H1 (cell line): ENCODE measurements around the gene CXorf49. TPM values are rescaled to one million over a fixed set of nuclear protein-coding genes. Genes with fewer than 3 reads are reported as not detected.

ENCODE experiments used
- CTCF ChIA-PET: fragments of 300-600 bp; sonication (Branson Sonifier 250); formaldehyde crosslinking; loops from one replicate; lab custom pipeline; 2021; ENCODE audit not compliant: partially characterized antibody; lab: Charles Lee
- POLR2A ChIA-PET: fragments of 300-600 bp; sonication (Branson Sonifier 250); formaldehyde crosslinking; loops from one replicate; lab custom pipeline; 2021; ENCODE audit warnings: inconsistent platforms; ENCODE audit not compliant: partially characterized antibody; lab: Charles Lee
- DNase-seq, 2 experiments: peaks; one replicate each; pipeline versions ENCODE4 v3.0.0 to v3.0.0-alpha.2; 2010 to 2022; ENCODE audit warnings: low spot score in 2 of 2, low read depth in 1 of 2, mixed read lengths in 1 of 2
- FAIRE-seq: peaks from 2 replicates; lab custom pipeline; 2011; peaks lifted over from hg19 to GRCh38; lab: Jason Lieb, UNC
- H2AFZ ChIP-seq: 2 replicates; pipeline ENCODE4 v1.8.1; 2012; ENCODE audit warnings: low read length, inconsistent platforms
- H2AK5ac ChIP-seq: 2 replicates; pipeline ENCODE4 v1.6.1; 2013; ENCODE audit warnings: low read depth, low read length
- H2BK120ac ChIP-seq: replicated peaks from 2 replicates; pipeline ENCODE3; 2013; ENCODE audit warnings: low read depth, low read length, inconsistent platforms
- H2BK12ac ChIP-seq: 2 replicates; pipeline ENCODE4 v1.6.1; 2013; ENCODE audit warnings: low read depth, low read length
- H2BK15ac ChIP-seq: 2 replicates; pipeline ENCODE4 v1.6.1; 2013; ENCODE audit warnings: low read length
- H2BK20ac ChIP-seq: 2 replicates; pipeline ENCODE4 v1.6.1; 2013; ENCODE audit warnings: low read length
- H2BK5ac ChIP-seq: 2 replicates; pipeline ENCODE4 v1.6.1; 2013; ENCODE audit warnings: low read depth, low read length
- H3K14ac ChIP-seq: 2 replicates; pipeline ENCODE4 v1.6.1; 2013; ENCODE audit warnings: inconsistent platforms; ENCODE audit not compliant: insufficient read length
- H3K18ac ChIP-seq: 2 replicates; pipeline ENCODE4 v1.6.1; 2013; ENCODE audit warnings: low read length; ENCODE audit errors: extremely low read depth
- H3K23ac ChIP-seq: 2 replicates; pipeline ENCODE4 v1.6.1; 2013; ENCODE audit warnings: inconsistent platforms; ENCODE audit not compliant: insufficient read length
- H3K23me2 ChIP-seq: 2 replicates; pipeline ENCODE4 v1.6.1; 2013; ENCODE audit warnings: low read depth, low read length
- H3K27ac ChIP-seq: 2 replicates; pipeline ENCODE4 v1.6.1; 2011; ENCODE audit warnings: low read depth, low read length, inconsistent platforms
- H3K27me3 ChIP-seq, 4 experiments: replicated peaks in 1 of 4; 1 replicate in 1 of 4; 2 replicates in 3 of 4; pipeline versions ENCODE4 v1.6.1 to v1.8.1; 2011 to 2013; ENCODE audit warnings: low read length in 3 of 4, mild to moderate bottlenecking in 3 of 4, inconsistent platforms in 2 of 4, mixed read lengths in 2 of 4, moderate library complexity in 1 of 4; ENCODE audit not compliant: control insufficient read depth in 3 of 4, insufficient read depth in 3 of 4; ENCODE audit errors: extremely low read depth in 1 of 4
- H3K36me3 ChIP-seq, 4 experiments: 2 replicates each; pipeline versions ENCODE4 v1.6.1 to v1.8.1; 2011 to 2013; ENCODE audit warnings: mild to moderate bottlenecking in 4 of 4, low read length in 3 of 4, moderate library complexity in 2 of 4, control low read depth in 1 of 4, inconsistent platforms in 1 of 4; ENCODE audit not compliant: insufficient read depth in 4 of 4, control insufficient read depth in 2 of 4
- H3K4ac ChIP-seq: replicated peaks from 2 replicates; pipeline ENCODE3; 2013; ENCODE audit warnings: low read length, low read depth, mixed read lengths, inconsistent platforms; ENCODE audit not compliant: insufficient read length
- H3K4me1 ChIP-seq, 4 experiments: replicated peaks in 1 of 4; 1 replicate in 1 of 4; 2 replicates in 3 of 4; pipeline versions ENCODE4 v1.6.1 to v1.8.1; 2011 to 2013; ENCODE audit warnings: low read length in 3 of 4, inconsistent platforms in 2 of 4, mixed read lengths in 1 of 4; ENCODE audit not compliant: insufficient read depth in 4 of 4, control insufficient read depth in 3 of 4
- H3K4me2 ChIP-seq, 2 experiments: 2 replicates each; pipeline versions ENCODE4 v1.6.1 to v1.8.1; 2011 to 2013; ENCODE audit warnings: low read depth in 2 of 2, low read length in 2 of 2, control low read depth in 1 of 2, inconsistent platforms in 1 of 2, mild to moderate bottlenecking in 1 of 2; ENCODE audit not compliant: insufficient read depth in 1 of 2
- H3K4me3 ChIP-seq, 4 experiments: fragments of 200-600, 300-600 bp in 1 of 4; sonication (generic), shearing (Covaris generic), sonication (Bioruptor Twin) in 1 of 4; 2 replicates each; pipeline versions ENCODE4 v1.5.1 to v1.8.1; 2011 to 2016; ENCODE audit warnings: low read length in 4 of 4, low read depth in 3 of 4, control low read depth in 2 of 4, inconsistent platforms in 2 of 4, mild to moderate bottlenecking in 2 of 4, mixed read lengths in 1 of 4, moderate library complexity in 1 of 4; ENCODE audit not compliant: insufficient read depth in 2 of 4; ENCODE audit errors: extremely low read depth in 1 of 4
- H3K56ac ChIP-seq: replicated peaks from 2 replicates; pipeline ENCODE3; 2013; ENCODE audit warnings: low read depth, mild to moderate bottlenecking, mixed read lengths, low read length, inconsistent platforms; ENCODE audit not compliant: insufficient read length
- H3K79me1 ChIP-seq: 2 replicates; pipeline ENCODE4 v1.6.1; 2013; ENCODE audit warnings: low read depth, low read length, control low read depth
- H3K79me2 ChIP-seq, 2 experiments: 2 replicates each; pipeline versions ENCODE4 v1.6.1 to v1.8.1; 2012 to 2013; ENCODE audit warnings: low read length in 2 of 2, mild to moderate bottlenecking in 2 of 2, inconsistent platforms in 1 of 2; ENCODE audit not compliant: insufficient read depth in 2 of 2, control insufficient read depth in 1 of 2
- H3K9ac ChIP-seq, 4 experiments: replicated peaks in 1 of 4; 1 replicate in 1 of 4; 2 replicates in 3 of 4; pipeline versions ENCODE4 v1.6.1 to v1.8.1; 2011 to 2013; ENCODE audit warnings: low read depth in 3 of 4, low read length in 3 of 4, control low read depth in 2 of 4, mild to moderate bottlenecking in 2 of 4, moderate library complexity in 2 of 4, inconsistent platforms in 1 of 4; ENCODE audit errors: extremely low read depth in 1 of 4
- H3K9me3 ChIP-seq, 2 experiments: 2 replicates each; pipeline versions ENCODE4 v1.6.1 to v1.8.1; 2012 to 2013; ENCODE audit warnings: mild to moderate bottlenecking in 2 of 2, moderate library complexity in 2 of 2, control low read depth in 1 of 2, inconsistent platforms in 1 of 2, low read depth in 1 of 2, low read length in 1 of 2, mixed read lengths in 1 of 2; ENCODE audit not compliant: insufficient read depth in 2 of 2
- H4K20me1 ChIP-seq, 2 experiments: replicated peaks in 1 of 2; 2 replicates each; pipeline versions ENCODE3 to v1.8.1; 2011 to 2013; ENCODE audit warnings: inconsistent platforms in 2 of 2, low read length in 2 of 2, mild to moderate bottlenecking in 1 of 2; ENCODE audit not compliant: insufficient read depth in 2 of 2, control insufficient read depth in 1 of 2
- H4K5ac ChIP-seq: 2 replicates; pipeline ENCODE4 v1.6.1; 2013; ENCODE audit warnings: low read length, low read depth, mixed read lengths, inconsistent platforms; ENCODE audit not compliant: insufficient read length
- H4K8ac ChIP-seq: 2 replicates; pipeline ENCODE4 v1.8.0; 2013; ENCODE audit warnings: mild to moderate bottlenecking, moderate library complexity, low read length, inconsistent platforms; ENCODE audit not compliant: insufficient read depth; ENCODE audit errors: extremely low read depth
- H4K91ac ChIP-seq: replicated peaks from 2 replicates; pipeline ENCODE3; 2013; ENCODE audit warnings: low read length, mixed read lengths, inconsistent platforms; ENCODE audit not compliant: insufficient read length
- BCL11A ChIP-seq, 2 experiments: IDR thresholded peaks; one replicate each; pipeline ENCODE4 v1.6.1; 2011; ENCODE audit warnings: low read depth in 2 of 2, low read length in 2 of 2, mild to moderate bottlenecking in 2 of 2
- EZH2 ChIP-seq: fragments of 200-600 bp; sonication (generic); IDR thresholded peaks from 2 replicates; pipeline ENCODE4 v1.7.1; 2012; ENCODE audit warnings: low read depth, mild to moderate bottlenecking, moderate library complexity, low read length, inconsistent platforms; ENCODE audit not compliant: severe bottlenecking
- GABPA ChIP-seq: IDR thresholded peaks from 2 replicates; pipeline ENCODE4 v1.6.1; 2011; ENCODE audit warnings: mild to moderate bottlenecking, low read length, moderate library complexity, borderline replicate concordance; ENCODE audit not compliant: insufficient read depth
- JUN ChIP-seq: IDR thresholded peaks from 2 replicates; pipeline ENCODE4 v1.6.1; 2011; ENCODE audit warnings: low read depth, mild to moderate bottlenecking, improper control_type of control experiment, low read length
- JUND ChIP-seq: IDR thresholded peaks from 2 replicates; pipeline ENCODE4 v1.6.1; 2011; ENCODE audit warnings: mild to moderate bottlenecking, improper control_type of control experiment, low read length
- POLR2AphosphoS5 ChIP-seq: IDR thresholded peaks from 2 replicates; pipeline ENCODE4 v1.6.1; 2011; ENCODE audit warnings: low read depth, low read length
- RFX5 ChIP-seq: IDR thresholded peaks from 2 replicates; pipeline ENCODE4 v1.6.1; 2011; ENCODE audit warnings: low read depth, low read length, improper control_type of control experiment, borderline replicate concordance
- RNF2 ChIP-seq: fragments of 200-900, 300-1000 bp; sonication (generic); IDR thresholded peaks from 2 replicates; pipeline ENCODE4 v1.7.1; 2016; ENCODE audit warnings: borderline replicate concordance, low read depth, mild to moderate bottlenecking, antibody characterized with exemption, low read length; ENCODE audit not compliant: poor library complexity, severe bottlenecking; ENCODE audit errors: missing control alignments
- SIN3A ChIP-seq, 2 experiments: IDR thresholded peaks in 1 of 2; conservative IDR thresholded peaks in 1 of 2; 2 replicates each; pipeline ENCODE4 v1.6.1; 2011 to 2012; ENCODE audit warnings: low read length in 2 of 2, improper control_type of control experiment in 1 of 2, low read depth in 1 of 2, mild to moderate bottlenecking in 1 of 2
- SIRT6 ChIP-seq: IDR thresholded peaks from one replicate; pipeline ENCODE4 v1.7.1; 2012; ENCODE audit warnings: low read length, inconsistent platforms
- SIX5 ChIP-seq: IDR thresholded peaks from 2 replicates; pipeline ENCODE4 v1.6.1; 2011; ENCODE audit warnings: mild to moderate bottlenecking, low read depth, low read length
- TAF7 ChIP-seq: optimal IDR thresholded peaks from 2 replicates; pipeline ENCODE3; 2011; ENCODE audit warnings: low read depth, mild to moderate bottlenecking, inconsistent platforms, low read length, moderate library complexity, borderline replicate concordance
- WGBS, 2 experiments: shearing (Covaris generic) in 1 of 2; methylation state at CpG; one replicate each; pipeline versions ENCODE4 v1.1.6 to v1.1.7; 2013 to 2015; ENCODE audit warnings: low lambda C conversion rate in 2 of 2, mixed read lengths in 2 of 2, inconsistent platforms in 1 of 2, low coverage in 1 of 2, missing lambda C conversion rate in 1 of 2; ENCODE audit not compliant: insufficient replicate concordance in 2 of 2, insufficient coverage in 1 of 2, insufficient read length in 1 of 2; ENCODE audit errors: extremely low coverage in 1 of 2, missing lambda C conversion rate in 1 of 2; 5-methylcytosine and 5-hydroxymethylcytosine counted together
- polyA plus RNA-seq, 7 experiments: library from polyadenylated mRNA; depleted of rRNA in 3 of 7; stranded (reverse) in 5 of 7; unstranded in 2 of 7; fragments of >200 nt in 5 of 7; fragments of 200-250 nt in 2 of 7; gene quantifications; 1 replicate in 5 of 7; 2 replicates in 1 of 7; 4 replicates in 1 of 7; pipeline versions ENCODE4 v1.2.1 to v1.2.3, GENCODE V29; 2011 to 2013; ENCODE audit warnings: missing spikeins in 2 of 7, mixed read lengths in 2 of 7
- total RNA-seq: library from RNA; stranded (reverse); fragmentation: NEBNext Ultra II Directional; extraction: Animal tissue kit (Norgen Biotek cat#: 25700); gene quantifications from 2 replicates; pipeline ENCODE4 v1.2.1, GENCODE V29; 2021
- TF ChIP-seq, protein P1 (sequence below): IDR thresholded peaks from 2 replicates; pipeline ENCODE4 v1.6.1; 2012; ENCODE audit warnings: low read length, inconsistent platforms

The CXorf49 gene
- total and polyA plus RNA-seq, 2 of the 8 experiments (the other 6 are each of a cell fraction or from before 2014, with no cell fraction given), result not detected

DNA sequence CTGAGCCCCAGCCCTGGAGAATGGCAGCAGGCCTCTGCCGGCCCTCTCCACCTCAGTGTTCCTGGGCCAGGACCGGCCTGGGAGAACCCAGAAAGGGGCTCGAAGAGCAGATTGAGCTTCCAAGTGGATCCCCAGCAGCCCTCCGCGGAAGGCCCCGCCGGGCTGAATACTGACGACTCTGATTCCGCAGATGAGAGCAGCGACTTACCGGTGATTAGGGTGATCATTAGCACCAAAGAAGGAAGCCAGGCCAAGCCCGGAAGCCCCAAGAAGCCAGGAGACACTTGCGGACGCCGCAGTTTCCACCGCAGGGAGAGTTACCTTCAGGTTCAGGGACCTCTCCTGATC, 49.9 kb downstream of the CXorf49 start:
- Histone ChIP-seq H2BK5ac (no peak overlapping the region), H2AK5ac (no peak overlapping the region), H3K4me1 (no peaks in the 10 kb centered on the region), H3K9me3 (no peaks in the 10 kb centered on the region), H3K36me3 (no peaks in the 10 kb centered on the region), H2BK20ac (no peak overlapping the region), H3K79me1 (no peaks in the 10 kb centered on the region), H2BK120ac (no peak overlapping the region), H3K9ac (no peak overlapping the region), H3K79me2 (no peaks in the 10 kb centered on the region), H4K8ac (no peak overlapping the region), H3K23ac (no peak overlapping the region), H3K4ac (no peak overlapping the region), H3K23me2 (no peaks in the 10 kb centered on the region), H2BK15ac (no peak overlapping the region), H4K20me1 (no peaks in the 10 kb centered on the region), H3K27ac (no peak overlapping the region), H4K5ac (no peak overlapping the region), H3K4me3 (no peak overlapping the region), H3K18ac (no peak overlapping the region), H3K4me2 (no peak overlapping the region), H3K56ac (no peak overlapping the region), H3K14ac (no peak overlapping the region), H2AFZ (no peak overlapping the region), H3K27me3 (no peaks in the 10 kb centered on the region), H4K91ac (no peak overlapping the region), H2BK12ac (no peak overlapping the region)
- POLR2A ChIA-PET, result no interaction called here
- FAIRE-seq (no peak), DNase-seq (no peak)
- CTCF ChIA-PET, result no interaction called here
- WGBS, 2 experiments, result 89% methylated on average over 12 of the region's 16 CpGs; no CpG with 5 or more reads in 1 of the 2 experiments
- no peak for TF ChIP-seq RFX5
- TF ChIP-seq RNF2, result no peak
- TF ChIP-seq BCL11A (IDR thresholded peaks at IDR 0.05; ENCODE audit: low read depth in 2 of 2, low read length in 2 of 2), result no peak
- TF ChIP-seq JUND, result no peak
- no peak for TF ChIP-seq SIN3A (conservative IDR thresholded peaks at IDR 0.05 in 1 of 2, IDR thresholded peaks at IDR 0.05 in 1 of 2; ENCODE audit: low read depth in 1 of 2, low read length in 2 of 2)
- TF ChIP-seq JUN, result no peak
- TF ChIP-seq TAF7, result no peak
- no peak for TF ChIP-seq SIRT6
- TF ChIP-seq GABPA, result no peak
- no peak for TF ChIP-seq POLR2AphosphoS5
- TF ChIP-seq SIX5, result no peak
- no peak for TF ChIP-seq EZH2
- TF ChIP-seq, protein P1, sequence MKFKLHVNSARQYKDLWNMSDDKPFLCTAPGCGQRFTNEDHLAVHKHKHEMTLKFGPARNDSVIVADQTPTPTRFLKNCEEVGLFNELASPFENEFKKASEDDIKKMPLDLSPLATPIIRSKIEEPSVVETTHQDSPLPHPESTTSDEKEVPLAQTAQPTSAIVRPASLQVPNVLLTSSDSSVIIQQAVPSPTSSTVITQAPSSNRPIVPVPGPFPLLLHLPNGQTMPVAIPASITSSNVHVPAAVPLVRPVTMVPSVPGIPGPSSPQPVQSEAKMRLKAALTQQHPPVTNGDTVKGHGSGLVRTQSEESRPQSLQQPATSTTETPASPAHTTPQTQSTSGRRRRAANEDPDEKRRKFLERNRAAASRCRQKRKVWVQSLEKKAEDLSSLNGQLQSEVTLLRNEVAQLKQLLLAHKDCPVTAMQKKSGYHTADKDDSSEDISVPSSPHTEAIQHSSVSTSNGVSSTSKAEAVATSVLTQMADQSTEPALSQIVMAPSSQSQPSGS, result no peak
